ELR (cell line): ENCODE results near the gene ALPI.
A peak's percentile ranks its signal among the peaks of the same experiment; 100 is the strongest.
"Not testable (repeated sequence)": the region's sequence is repeated elsewhere in the genome, so short reads cannot be mapped to it uniquely, and the experiment has no call there.

ENCODE experiments used
- DNase-seq: peaks from one replicate; pipeline ENCODE4 v3.0.0-alpha.2; 2015; ENCODE audit warnings: low read depth

ALPI gene

GRCh38 chr2:232421189-232421785 is 34.7 kb upstream of the ALPI start:
- no peak for DNase-seq

GRCh38 chr2:232422051-232422450 is 33.9 kb upstream of the ALPI start:
- DNase-seq: no peak

- DNase-seq: not testable (repeated sequence)
Observed at GRCh38 chr2:232422996-232423395, 33.0 kb upstream of the ALPI start.

GRCh38 chr2:232423407-232423806 is 32.5 kb upstream of the ALPI start:
- DNase-seq: not testable (repeated sequence)

GRCh38 chr2:232431705-232432590 is 24.0 kb upstream of the ALPI start:
- no peak for DNase-seq

- no peak for DNase-seq
Observed at GRCh38 chr2:232432598-232433184, 23.3 kb upstream of the ALPI start.

GRCh38 chr2:232433622-232434021 is 22.3 kb upstream of the ALPI start:
- DNase-seq: not testable (repeated sequence)

- no peak for DNase-seq
Observed at GRCh38 chr2:232434091-232434490, 21.9 kb upstream of the ALPI start.

- DNase-seq: no peak
Observed at GRCh38 chr2:232434563-232435374, 21.2 kb upstream of the ALPI start.

- DNase-seq: no peak
Observed at GRCh38 chr2:232435375-232435648, 20.6 kb upstream of the ALPI start.

- no peak for DNase-seq
Observed at GRCh38 chr2:232435805-232436204, 20.1 kb upstream of the ALPI start.

GRCh38 chr2:232436381-232437194 is 19.4 kb upstream of the ALPI start:
- no peak for DNase-seq

GRCh38 chr2:232437195-232437571 is 18.8 kb upstream of the ALPI start:
- DNase-seq: no peak

- no peak for DNase-seq
Observed at GRCh38 chr2:232438091-232438490, 17.9 kb upstream of the ALPI start.

GRCh38 chr2:232438951-232439757 is 16.8 kb upstream of the ALPI start:
- peak; percentile 28 for DNase-seq

- no peak for DNase-seq
Observed at GRCh38 chr2:232439758-232440135, 16.2 kb upstream of the ALPI start.

- peak; percentile 79 for DNase-seq
Observed at GRCh38 chr2:232440220-232441018, 15.5 kb upstream of the ALPI start.

GRCh38 chr2:232441147-232441651 is 14.8 kb upstream of the ALPI start:
- no peak for DNase-seq

- not testable (repeated sequence) for DNase-seq
Observed at GRCh38 chr2:232441922-232442321, 14.0 kb upstream of the ALPI start.

GRCh38 chr2:232442431-232442830 is 13.5 kb upstream of the ALPI start:
- not testable (repeated sequence) for DNase-seq
